B cell (primary cell): ENCODE data around the gene SUGP2. TPM values are rescaled to one million over a fixed set of nuclear protein-coding genes. Genes with fewer than 3 reads are reported as not detected.

Experiments used
- ATAC-seq: fragments of 200-7000 bp; cut with Tn5 transposase; one replicate; pipeline ENCODE4 v1.10.0; 2021; ENCODE audit warnings: low read depth, mild to moderate bottlenecking, moderate number of reproducible peaks, moderate library complexity
- CTCF ChIA-PET: fragments of 350-600 bp; sonication (Branson Sonifier 250); formaldehyde crosslinking; loops from one replicate; lab custom pipeline; 2021; ENCODE audit warnings: antibody characterized with exemption, inconsistent platforms; lab: Charles Lee
- POLR2A ChIA-PET: fragments of 350-600 bp; sonication (Branson Sonifier 250); formaldehyde crosslinking; loops from one replicate; lab custom pipeline; 2021; ENCODE audit warnings: antibody characterized with exemption; lab: Charles Lee
- DNase-seq: peaks from one replicate; pipeline ENCODE4 v3.0.0; 2013
- H2AFZ ChIP-seq: 2 replicates; pipeline ENCODE4 v1.6.1; 2012; ENCODE audit warnings: mild to moderate bottlenecking, low read depth, low read length; ENCODE audit not compliant: insufficient read depth, poor library complexity, severe bottlenecking
- H3K27ac ChIP-seq, 2 donors: 1 replicate in 1 of 2; 2 replicates in 1 of 2; pipeline ENCODE4 v1.5.1; 2012 to 2013; ENCODE audit warnings: low read length in 2 of 2, mild to moderate bottlenecking in 2 of 2, moderate library complexity in 1 of 2
- H3K27me3 ChIP-seq, 4 experiments: fragments of 200-600 bp in 1 of 4; sonication (generic) in 1 of 4; replicated peaks in 1 of 4; 1 replicate in 2 of 4; 2 replicates in 2 of 4; pipeline versions ENCODE4 v1.6.1 to v1.7.0; 2013 to 2016; ENCODE audit warnings: low read length in 3 of 4, mild to moderate bottlenecking in 2 of 4, mixed read lengths in 1 of 4, moderate library complexity in 1 of 4; ENCODE audit not compliant: insufficient read depth in 4 of 4, control insufficient read depth in 3 of 4; ENCODE audit errors: control extremely low read depth in 1 of 4
- H3K36me3 ChIP-seq, 2 experiments: replicated peaks in 1 of 2; 1 replicate in 1 of 2; 2 replicates in 1 of 2; pipeline versions ENCODE4 v1.6.1 to v1.7.1; 2013; ENCODE audit warnings: low read length in 1 of 2; ENCODE audit not compliant: insufficient read depth in 2 of 2, control insufficient read depth in 1 of 2; ENCODE audit errors: control extremely low read depth in 1 of 2, extremely low read depth in 1 of 2
- H3K4me1 ChIP-seq, 2 donors: fragments of 200-600 bp in 1 of 2; sonication (generic) in 1 of 2; 1 replicate in 1 of 2; 2 replicates in 1 of 2; pipeline versions ENCODE4 v1.5.1 to v1.6.1; 2013 to 2017; ENCODE audit warnings: low read length in 2 of 2; ENCODE audit not compliant: control insufficient read depth in 2 of 2, insufficient read depth in 2 of 2
- H3K4me2 ChIP-seq: replicated peaks from 2 replicates; pipeline ENCODE3; 2012; ENCODE audit warnings: mild to moderate bottlenecking, low read depth, low read length; ENCODE audit not compliant: poor library complexity, severe bottlenecking
- H3K4me3 ChIP-seq, 5 experiments: fragments of 200-600 bp in 1 of 5; sonication (generic) in 1 of 5; 1 replicate in 3 of 5; 2 replicates in 2 of 5; pipeline versions ENCODE4 v1.5.1 to v1.7.0; 2011 to 2016; ENCODE audit warnings: low read length in 4 of 5, mild to moderate bottlenecking in 4 of 5, low read depth in 2 of 5, control low read depth in 1 of 5, moderate library complexity in 1 of 5; ENCODE audit not compliant: insufficient read depth in 1 of 5; ENCODE audit errors: control extremely low read depth in 1 of 5, extremely low read depth in 1 of 5
- H3K79me2 ChIP-seq: fragments of 200-600 bp; sonication (generic); one replicate; pipeline ENCODE4 v1.6.0; 2016; ENCODE audit warnings: low read length; ENCODE audit not compliant: control insufficient read depth, insufficient read depth
- H3K9ac ChIP-seq: fragments of 200-600 bp; sonication (generic); 2 replicates; pipeline ENCODE4 v1.6.1; 2017; ENCODE audit warnings: mild to moderate bottlenecking, low read length, moderate library complexity
- H3K9me3 ChIP-seq, 3 donors: one replicate each; pipeline versions ENCODE4 v1.6.1 to v1.7.1; 2013; ENCODE audit warnings: low read length in 2 of 3; ENCODE audit not compliant: control insufficient read depth in 2 of 3, insufficient read depth in 1 of 3; ENCODE audit errors: control extremely low read depth in 1 of 3
- H4K20me1 ChIP-seq: 2 replicates; pipeline ENCODE4 v1.6.0; 2012; ENCODE audit warnings: mild to moderate bottlenecking, low read length; ENCODE audit not compliant: insufficient read depth, control insufficient read depth, poor library complexity, severe bottlenecking
- H3K27ac Mint-ChIP-seq: one replicate; pipeline ENCODE4 v1.8.0; 2021; ENCODE audit warnings: mixed read lengths
- H3K27me3 Mint-ChIP-seq: one replicate; pipeline ENCODE4 v1.8.0; 2021; ENCODE audit warnings: mixed read lengths
- H3K4me1 Mint-ChIP-seq: one replicate; pipeline ENCODE4 v1.8.0; 2021; ENCODE audit warnings: mixed read lengths
- H3K4me3 Mint-ChIP-seq: one replicate; pipeline ENCODE4 v1.8.0; 2021; ENCODE audit warnings: mixed read lengths
- H3K9me3 Mint-ChIP-seq: one replicate; pipeline ENCODE4 v1.8.0; 2022; ENCODE audit warnings: mixed read lengths; ENCODE audit not compliant: insufficient read depth
- EZH2 ChIP-seq: IDR thresholded peaks from 2 replicates; pipeline ENCODE4 v1.6.1; 2012; ENCODE audit warnings: borderline replicate concordance, low read depth, mild to moderate bottlenecking, moderate library complexity, low read length; ENCODE audit not compliant: insufficient read depth, poor library complexity, severe bottlenecking
- WGBS: methylation state at CpG from one replicate; pipeline ENCODE4 v1.1.5; 2013; ENCODE audit warnings: missing lambda C conversion rate; ENCODE audit not compliant: insufficient coverage; 5-methylcytosine and 5-hydroxymethylcytosine counted together
- intact Hi-C: fragments of 100-400 bp; cut with micrococcal nuclease; formaldehyde crosslinking; loops from one replicate; pipeline ENCODE4 v1.10.0; 2022
- polyA plus RNA-seq: library from polyadenylated mRNA; depleted of rRNA; stranded (reverse); fragments of >200 nt; gene quantifications from 2 replicates; pipeline ENCODE4 v1.2.3, GENCODE V29; 2012
- total RNA-seq, 2 donors: library from RNA; stranded (reverse); fragments of 120-200 nt in 1 of 2; gene quantifications; 1 replicate in 1 of 2; 2 replicates in 1 of 2; pipeline versions ENCODE4 v1.2.3 to v1.2.4, GENCODE V29; 2013 to 2022
- TF ChIP-seq, protein P1 (sequence below): fragments of 200-600 bp; IDR thresholded peaks from one replicate; pipeline ENCODE4 v1.8.0; 2022; ENCODE audit warnings: antibody characterized with exemption, mild to moderate bottlenecking

The SUGP2 gene
- total and polyA plus RNA-seq, 2 donors (not counting 1 experiment from before 2014, with no cell fraction given), result 132 to 154 TPM

GRCh38 chr19:19059837-19060611, 26.7 kb upstream of the SUGP2 start:
- CTCF ChIA-PET, result interaction anchor here (1.8 kb wide), 1 partner anchor 9 kb away, joined by 7 read pairs; no protein-coding TSS in a partner anchor
- DNase-seq (no peak), ATAC-seq (no peak)
- POLR2A ChIA-PET, result no interaction called here
- Histone ChIP-seq H3K79me2 (peaks cover 10% of the 10 kb centered on the region), H3K27ac (no peak overlapping the region), H4K20me1 (no peaks in the 10 kb centered on the region), H3K9ac (no peak overlapping the region), H3K36me3 (peaks cover 0 to 26% of the 10 kb centered on the region in 2 experiments), H3K4me1 (peaks cover 4 to 11% of the 10 kb centered on the region in 2 donors), H3K4me3 (no peak overlapping the region), H3K27me3 (no peaks in the 10 kb centered on the region), H3K4me2 (no peak overlapping the region), H2AFZ (no peak overlapping the region), H3K9me3 (peaks cover 0 to 3% (median 0%) of the 10 kb centered on the region in 3 donors)
- Mint-ChIP-seq H3K4me3 (no peak overlapping the region), H3K27ac (no peak overlapping the region), H3K4me1 (peaks cover 16% of the 10 kb centered on the region), H3K27me3 (no peaks in the 10 kb centered on the region), H3K9me3 (no peaks in the 10 kb centered on the region)
- TF ChIP-seq, protein P1, sequence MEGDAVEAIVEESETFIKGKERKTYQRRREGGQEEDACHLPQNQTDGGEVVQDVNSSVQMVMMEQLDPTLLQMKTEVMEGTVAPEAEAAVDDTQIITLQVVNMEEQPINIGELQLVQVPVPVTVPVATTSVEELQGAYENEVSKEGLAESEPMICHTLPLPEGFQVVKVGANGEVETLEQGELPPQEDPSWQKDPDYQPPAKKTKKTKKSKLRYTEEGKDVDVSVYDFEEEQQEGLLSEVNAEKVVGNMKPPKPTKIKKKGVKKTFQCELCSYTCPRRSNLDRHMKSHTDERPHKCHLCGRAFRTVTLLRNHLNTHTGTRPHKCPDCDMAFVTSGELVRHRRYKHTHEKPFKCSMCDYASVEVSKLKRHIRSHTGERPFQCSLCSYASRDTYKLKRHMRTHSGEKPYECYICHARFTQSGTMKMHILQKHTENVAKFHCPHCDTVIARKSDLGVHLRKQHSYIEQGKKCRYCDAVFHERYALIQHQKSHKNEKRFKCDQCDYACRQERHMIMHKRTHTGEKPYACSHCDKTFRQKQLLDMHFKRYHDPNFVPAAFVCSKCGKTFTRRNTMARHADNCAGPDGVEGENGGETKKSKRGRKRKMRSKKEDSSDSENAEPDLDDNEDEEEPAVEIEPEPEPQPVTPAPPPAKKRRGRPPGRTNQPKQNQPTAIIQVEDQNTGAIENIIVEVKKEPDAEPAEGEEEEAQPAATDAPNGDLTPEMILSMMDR, result no peak
- TF ChIP-seq EZH2, result no peak
- intact Hi-C loops, result no loop called here
- WGBS, result 92% methylated on average over 10 of the region's 12 CpGs
